Loucy (cell line): ENCODE measurements around the gene TCL1B.

Experiments used
- H2AFZ ChIP-seq: fragments of 200-600 bp; sonication (generic); 2 replicates; pipeline ENCODE4 v1.6.0; 2016; ENCODE audit warnings: antibody characterized with exemption, mild to moderate bottlenecking, low read length, moderate library complexity
- H3F3A ChIP-seq: fragments of 200-600 bp; 2 replicates; pipeline ENCODE4 v1.6.0; 2016; ENCODE audit warnings: antibody characterized with exemption, low read depth, mild to moderate bottlenecking
- H3K27me3 ChIP-seq: fragments of 200-600 bp; sonication (generic); 2 replicates; pipeline ENCODE4 v1.6.1; 2014; ENCODE audit warnings: low read length, mild to moderate bottlenecking; ENCODE audit not compliant: insufficient read depth, poor library complexity, severe bottlenecking
- H3K36me3 ChIP-seq: fragments of 200-600 bp; sonication (generic); 2 replicates; pipeline ENCODE4 v1.6.1; 2016; ENCODE audit warnings: low read length; ENCODE audit not compliant: insufficient read depth
- H3K4me1 ChIP-seq: fragments of 200-600 bp; sonication (generic); 2 replicates; pipeline ENCODE4 v1.5.1; 2014; ENCODE audit warnings: low read length, mild to moderate bottlenecking; ENCODE audit not compliant: insufficient read depth, poor library complexity, severe bottlenecking
- H3K4me2 ChIP-seq: fragments of 200-600 bp; sonication (generic); 2 replicates; pipeline ENCODE4 v1.6.0; 2014; ENCODE audit warnings: antibody characterized with exemption, low read length, low read depth, mild to moderate bottlenecking; ENCODE audit not compliant: poor library complexity, severe bottlenecking
- H3K4me3 ChIP-seq: fragments of 200-600 bp; sonication (generic); 2 replicates; pipeline ENCODE4 v1.5.1; 2014; ENCODE audit warnings: low read length, mild to moderate bottlenecking, mixed read lengths; ENCODE audit not compliant: poor library complexity, severe bottlenecking
- H3K79me2 ChIP-seq: fragments of 200-600 bp; sonication (generic); 2 replicates; pipeline ENCODE4 v1.6.1; 2014; ENCODE audit warnings: low read length; ENCODE audit not compliant: insufficient read depth
- H3K9ac ChIP-seq: fragments of 200-600 bp; sonication (generic); 2 replicates; pipeline ENCODE4 v1.6.0; 2014; ENCODE audit warnings: mild to moderate bottlenecking, low read depth, low read length, moderate library complexity; ENCODE audit not compliant: poor library complexity, severe bottlenecking
- H3K9me2 ChIP-seq: fragments of 200-600 bp; sonication (generic); replicated peaks from 2 replicates; pipeline ENCODE4 v1.6.1; 2016; ENCODE audit warnings: low read depth, low read length, mixed read lengths
- H3K9me3 ChIP-seq: fragments of 200-600 bp; sonication (generic); 2 replicates; pipeline ENCODE4 v1.6.1; 2014; ENCODE audit warnings: mild to moderate bottlenecking, antibody characterized with exemption, low read length, low read depth; ENCODE audit not compliant: insufficient read depth
- H4K20me1 ChIP-seq: fragments of 200-600 bp; sonication (generic); 2 replicates; pipeline ENCODE4 v1.6.0; 2014; ENCODE audit warnings: antibody characterized with exemption, low read length, mild to moderate bottlenecking; ENCODE audit not compliant: insufficient read depth, poor library complexity, severe bottlenecking
- EZH2phosphoT487 ChIP-seq: fragments of 200-600 bp; IDR thresholded peaks from 2 replicates; pipeline ENCODE4 v1.6.1; 2018; ENCODE audit warnings: antibody characterized with exemption, mild to moderate bottlenecking, moderate library complexity, borderline replicate concordance
- TF ChIP-seq, protein P1 (sequence below): fragments of 200-600 bp; sonication (generic); conservative IDR thresholded peaks from 2 replicates; pipeline ENCODE4 v1.5.1; 2014; ENCODE audit warnings: mild to moderate bottlenecking, antibody characterized with exemption, low read length

Gene TCL1B

DNA sequence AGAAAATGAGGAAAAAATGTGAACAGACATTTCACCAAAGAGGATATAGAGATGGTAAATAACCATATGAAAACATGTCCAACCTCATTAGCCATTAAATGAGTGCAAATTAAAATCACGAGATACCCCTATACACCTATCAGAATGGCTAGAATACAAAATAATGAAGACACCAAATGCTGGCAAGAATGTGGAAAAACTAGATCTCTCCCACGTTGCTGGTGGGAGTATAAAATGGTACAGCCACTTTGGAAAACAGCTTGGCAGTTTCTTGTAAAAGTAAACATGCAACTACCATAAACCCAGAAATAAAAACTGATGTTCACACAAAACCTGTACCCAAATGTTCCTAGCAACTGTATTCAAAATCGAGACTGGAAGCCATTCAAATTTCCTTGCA lies 38.3 kb upstream of the TCL1B start:
- H3K27me3 ChIP-seq = no peaks in the 10 kb centered on the region
- H2AFZ ChIP-seq = no peak overlapping the region
- H3F3A ChIP-seq = no peaks in the 10 kb centered on the region
- TF ChIP-seq EZH2phosphoT487 = no peak
- TF ChIP-seq, protein P1, sequence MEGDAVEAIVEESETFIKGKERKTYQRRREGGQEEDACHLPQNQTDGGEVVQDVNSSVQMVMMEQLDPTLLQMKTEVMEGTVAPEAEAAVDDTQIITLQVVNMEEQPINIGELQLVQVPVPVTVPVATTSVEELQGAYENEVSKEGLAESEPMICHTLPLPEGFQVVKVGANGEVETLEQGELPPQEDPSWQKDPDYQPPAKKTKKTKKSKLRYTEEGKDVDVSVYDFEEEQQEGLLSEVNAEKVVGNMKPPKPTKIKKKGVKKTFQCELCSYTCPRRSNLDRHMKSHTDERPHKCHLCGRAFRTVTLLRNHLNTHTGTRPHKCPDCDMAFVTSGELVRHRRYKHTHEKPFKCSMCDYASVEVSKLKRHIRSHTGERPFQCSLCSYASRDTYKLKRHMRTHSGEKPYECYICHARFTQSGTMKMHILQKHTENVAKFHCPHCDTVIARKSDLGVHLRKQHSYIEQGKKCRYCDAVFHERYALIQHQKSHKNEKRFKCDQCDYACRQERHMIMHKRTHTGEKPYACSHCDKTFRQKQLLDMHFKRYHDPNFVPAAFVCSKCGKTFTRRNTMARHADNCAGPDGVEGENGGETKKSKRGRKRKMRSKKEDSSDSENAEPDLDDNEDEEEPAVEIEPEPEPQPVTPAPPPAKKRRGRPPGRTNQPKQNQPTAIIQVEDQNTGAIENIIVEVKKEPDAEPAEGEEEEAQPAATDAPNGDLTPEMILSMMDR = no peak
- no peak overlapping the region for H3K9ac ChIP-seq
- H3K36me3 ChIP-seq = no peaks in the 10 kb centered on the region
- peaks cover 19% of the 10 kb centered on the region for H3K4me1 ChIP-seq
- no peak overlapping the region for H3K4me2 ChIP-seq
- H3K9me2 ChIP-seq = no peaks in the 10 kb centered on the region
- no peaks in the 10 kb centered on the region for H4K20me1 ChIP-seq
- no peaks in the 10 kb centered on the region for H3K79me2 ChIP-seq
- H3K9me3 ChIP-seq = no peaks in the 10 kb centered on the region
- H3K4me3 ChIP-seq = no peak overlapping the region

- no peaks in the 10 kb centered on the region for H3K36me3 ChIP-seq
- H3K4me3 ChIP-seq = no peak overlapping the region
- H3K4me2 ChIP-seq = no peak overlapping the region
- no peaks in the 10 kb centered on the region for H3K9me2 ChIP-seq
- no peak overlapping the region for H2AFZ ChIP-seq
- H3K27me3 ChIP-seq = no peaks in the 10 kb centered on the region
- H3K79me2 ChIP-seq = no peaks in the 10 kb centered on the region
- no peaks in the 10 kb centered on the region for H4K20me1 ChIP-seq
- no peak overlapping the region for H3K9ac ChIP-seq
- TF ChIP-seq, protein P1 = no peak
- no peak for TF ChIP-seq EZH2phosphoT487
- H3K9me3 ChIP-seq = no peaks in the 10 kb centered on the region
- H3F3A ChIP-seq = no peaks in the 10 kb centered on the region
- H3K4me1 ChIP-seq = peaks cover 19% of the 10 kb centered on the region
Measured at GRCh38 chr14:95649230-95649629, 37.0 kb upstream of the TCL1B start.

- Histone ChIP-seq H3K4me2 (peak overlapping the region; percentile 22), H3K4me3 (no peak overlapping the region), H4K20me1 (no peaks in the 10 kb centered on the region)
Measured at GRCh38 chr14:95651028-95651427, 35.2 kb upstream of the TCL1B start.

More at GRCh38 chr14:95651028-95651427, 35.2 kb upstream of the TCL1B start:
- Histone ChIP-seq H3K36me3 (no peaks in the 10 kb centered on the region), H3K9me3 (no peaks in the 10 kb centered on the region), H3K4me1 (peaks cover 19% of the 10 kb centered on the region), H3K9me2 (no peaks in the 10 kb centered on the region), H3F3A (no peaks in the 10 kb centered on the region), H2AFZ (no peak overlapping the region), H3K79me2 (no peaks in the 10 kb centered on the region), H3K9ac (no peak overlapping the region), H3K27me3 (no peaks in the 10 kb centered on the region)
- no peak for TF ChIP-seq EZH2phosphoT487
- TF ChIP-seq, protein P1 = no peak
